Rectal smooth muscle tissue (tissue), 1 donor: ENCODE measurements around the gene NPAS2.

Experiments used
- H3K27ac ChIP-seq: one replicate; pipeline ENCODE4 v1.7.0; 2013; ENCODE audit warnings: low read depth, low read length, inconsistent platforms
- H3K27me3 ChIP-seq: one replicate; pipeline ENCODE4 v1.7.0; 2013; ENCODE audit warnings: low read length; ENCODE audit not compliant: control insufficient read depth, insufficient read depth
- H3K36me3 ChIP-seq: one replicate; pipeline ENCODE4 v1.7.0; 2013; ENCODE audit warnings: low read length; ENCODE audit not compliant: control insufficient read depth, insufficient read depth
- H3K4me1 ChIP-seq: one replicate; pipeline ENCODE4 v1.7.0; 2013; ENCODE audit warnings: low read length; ENCODE audit not compliant: control insufficient read depth, insufficient read depth
- H3K4me3 ChIP-seq: one replicate; pipeline ENCODE4 v1.7.0; 2013; ENCODE audit warnings: low read length
- H3K9ac ChIP-seq: one replicate; pipeline ENCODE4 v1.7.0; 2013; ENCODE audit warnings: low read length

Gene NPAS2

DNA sequence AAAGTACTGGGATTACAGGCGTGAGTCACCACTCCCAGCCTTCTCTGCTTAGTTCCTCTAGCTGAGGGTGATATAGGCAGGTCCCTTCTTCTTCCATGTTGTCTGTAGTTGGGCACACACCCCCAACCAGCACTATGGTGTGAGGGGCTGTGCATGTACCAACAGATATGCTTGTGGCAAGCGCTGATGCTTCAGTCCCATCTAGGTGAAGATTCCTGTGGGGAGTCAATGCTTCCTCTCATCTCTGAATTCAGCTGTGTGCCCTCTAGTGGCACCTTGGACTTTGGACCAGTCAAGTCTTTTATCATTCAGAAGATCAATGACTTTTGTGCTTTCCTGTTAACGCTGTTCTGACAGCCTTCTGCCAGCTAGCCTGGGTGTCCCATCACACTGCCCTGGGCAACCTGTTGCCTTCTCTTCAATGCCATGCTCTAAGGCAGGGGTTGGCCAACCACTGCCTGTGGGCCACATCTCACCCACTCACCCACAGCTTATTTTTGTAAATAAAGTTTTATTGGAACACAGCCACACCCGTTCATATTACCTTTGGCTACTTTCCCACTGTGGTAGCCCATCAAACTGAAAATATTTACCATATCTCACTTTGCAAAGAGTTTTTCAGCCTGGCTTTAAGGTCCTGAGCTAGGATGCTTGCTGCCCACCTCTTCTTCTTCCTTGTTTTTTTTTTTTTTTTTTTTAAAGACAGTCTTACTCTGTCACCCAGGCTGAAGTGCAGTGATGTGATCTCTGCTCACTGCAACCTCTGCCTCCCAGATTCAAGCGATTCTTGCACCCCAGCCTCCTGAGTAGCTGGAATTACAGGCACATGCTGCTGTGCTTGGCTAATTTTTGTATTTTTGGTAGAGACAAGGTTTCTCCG, 51.0 kb downstream of the NPAS2 start:
- H3K36me3 ChIP-seq = no peaks in the 10 kb centered on the region
- H3K4me1 ChIP-seq = no peaks in the 10 kb centered on the region
- H3K4me3 ChIP-seq = no peak overlapping the region
- H3K27me3 ChIP-seq = no peaks in the 10 kb centered on the region
- H3K27ac ChIP-seq = no peak overlapping the region
- no peak overlapping the region for H3K9ac ChIP-seq

DNA sequence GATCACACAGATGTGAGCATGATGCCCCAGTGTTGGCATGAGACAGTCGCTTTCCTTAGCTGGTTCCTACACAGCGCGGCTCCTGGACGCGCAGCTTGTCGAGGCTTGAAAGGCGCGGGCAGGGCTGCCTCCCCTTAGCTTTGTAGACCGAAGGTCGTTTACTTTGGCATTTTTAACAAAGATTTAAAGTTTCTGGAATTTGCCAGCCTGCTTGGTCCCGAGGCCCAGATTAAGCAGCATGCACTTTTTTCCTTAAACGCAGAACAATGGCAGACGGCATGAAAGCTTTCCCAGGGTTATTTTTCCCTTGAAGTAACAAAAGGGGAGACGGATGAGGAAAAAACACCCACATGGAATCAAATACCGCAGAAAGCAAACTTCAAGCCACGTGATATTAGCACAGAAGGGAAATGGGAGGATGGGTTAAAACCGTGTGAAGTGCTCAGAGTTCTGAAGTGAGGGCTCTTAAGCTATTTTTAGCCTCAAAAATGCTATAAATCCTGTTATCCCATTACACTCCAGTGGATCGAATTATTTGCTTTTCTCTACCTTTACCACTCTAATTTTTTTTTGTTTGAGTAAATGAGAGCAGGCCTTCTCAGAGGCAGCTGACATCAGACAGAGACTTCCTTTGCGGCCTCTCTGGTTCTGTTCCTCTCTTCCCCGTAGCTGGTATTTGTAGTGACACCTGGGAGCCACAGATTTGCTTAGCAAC, 55.7 kb downstream of the NPAS2 start:
- H3K4me1 ChIP-seq = peaks cover 12% of the 10 kb centered on the region
- H3K27me3 ChIP-seq = no peaks in the 10 kb centered on the region
- no peak overlapping the region for H3K27ac ChIP-seq
- no peak overlapping the region for H3K9ac ChIP-seq
- no peaks in the 10 kb centered on the region for H3K36me3 ChIP-seq
- no peak overlapping the region for H3K4me3 ChIP-seq

DNA sequence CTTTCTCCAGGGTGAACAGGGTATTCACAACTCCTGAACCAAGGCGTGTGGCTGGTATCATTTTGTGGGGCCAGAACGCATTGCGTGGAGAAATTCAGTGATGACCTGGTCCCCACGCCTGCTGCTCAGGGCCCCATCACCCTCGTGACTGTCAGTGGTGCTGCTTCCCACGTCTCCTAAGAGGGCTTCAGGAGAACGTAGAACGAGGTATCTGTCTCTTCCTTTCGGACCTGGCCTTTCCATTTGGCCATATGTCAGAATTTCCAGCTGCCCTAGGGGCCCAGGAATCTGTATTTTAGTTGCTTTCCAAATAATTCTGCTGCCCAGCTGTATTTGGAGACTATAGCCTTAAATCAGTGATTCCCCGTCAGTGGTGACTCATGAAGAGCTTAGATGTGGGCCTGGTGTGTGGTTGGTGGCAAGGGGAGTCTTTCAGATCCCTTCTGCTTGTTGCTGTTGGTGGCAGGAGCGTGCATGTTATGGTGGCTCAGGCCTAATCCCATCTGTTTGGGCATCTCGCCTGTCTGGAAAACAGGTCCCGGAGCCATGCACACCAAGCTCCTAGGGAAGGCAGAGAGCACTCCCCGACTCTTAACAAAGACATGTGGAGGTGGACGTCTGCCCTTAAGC, 56.4 kb downstream of the NPAS2 start:
- H3K27ac ChIP-seq = no peak overlapping the region
- no peak overlapping the region for H3K9ac ChIP-seq
- no peak overlapping the region for H3K4me3 ChIP-seq
- no peaks in the 10 kb centered on the region for H3K36me3 ChIP-seq
- H3K27me3 ChIP-seq = no peaks in the 10 kb centered on the region
- peaks cover 12% of the 10 kb centered on the region for H3K4me1 ChIP-seq

DNA sequence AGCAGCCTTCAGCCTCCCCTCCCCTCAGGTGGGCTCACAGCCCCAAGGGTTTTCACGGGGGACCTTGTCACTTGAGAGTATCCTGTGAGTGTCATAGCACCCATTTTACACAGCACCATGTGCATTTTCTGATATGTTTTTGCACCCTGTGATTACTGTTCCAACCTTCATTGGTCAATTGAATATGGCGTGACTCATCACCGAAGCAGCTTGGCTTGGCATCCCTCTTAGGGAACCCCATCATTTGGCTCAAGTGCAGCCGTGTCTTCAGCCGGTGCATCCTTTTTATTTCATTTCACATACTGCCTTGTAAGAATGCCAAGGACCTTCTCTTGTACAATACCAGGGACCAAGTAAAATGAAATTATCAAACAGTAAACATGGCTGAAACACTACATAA, 57.6 kb downstream of the NPAS2 start:
- no peak overlapping the region for H3K4me3 ChIP-seq
- no peak overlapping the region for H3K9ac ChIP-seq
- no peaks in the 10 kb centered on the region for H3K36me3 ChIP-seq
- no peaks in the 10 kb centered on the region for H3K27me3 ChIP-seq
- H3K4me1 ChIP-seq = peaks cover 12% of the 10 kb centered on the region
- H3K27ac ChIP-seq = peak overlapping the region; percentile 38

DNA sequence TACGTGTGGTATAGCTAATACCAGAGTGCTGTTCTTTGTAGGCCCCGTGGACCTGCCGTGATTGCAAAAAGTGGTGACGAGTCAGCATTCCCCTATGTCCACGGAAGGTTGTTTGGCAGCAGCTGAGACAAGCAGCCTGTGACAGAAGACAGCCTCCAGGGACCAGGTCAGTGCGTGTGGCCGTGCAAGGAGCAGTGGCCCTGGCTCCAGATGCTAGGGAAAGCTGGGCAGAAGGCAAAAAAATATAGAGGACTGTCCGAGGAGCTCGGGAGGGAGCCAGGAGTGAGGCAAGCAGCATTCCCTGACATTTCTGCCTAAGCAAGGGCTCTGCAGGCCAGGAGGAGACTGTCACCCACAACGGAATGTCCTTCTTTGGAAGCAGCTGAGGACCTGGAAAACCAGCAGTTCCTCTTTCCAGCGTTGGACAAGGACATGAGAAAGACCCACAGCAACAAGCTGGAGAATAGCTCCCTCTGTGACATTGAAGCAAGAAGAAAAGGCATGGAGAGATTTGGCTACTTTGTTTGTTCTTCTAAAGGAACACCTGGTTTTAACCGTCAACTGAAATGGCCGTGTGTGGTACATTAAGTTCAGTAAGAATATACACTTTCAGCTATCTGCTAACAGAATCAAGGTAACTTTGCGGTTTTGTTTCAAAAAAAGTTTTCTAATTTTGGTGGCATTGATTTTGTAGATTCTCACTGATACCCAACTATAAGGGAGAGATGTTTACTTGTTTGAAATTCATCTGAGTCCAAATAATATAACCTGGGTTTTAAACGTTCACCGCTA, 58.3 kb downstream of the NPAS2 start:
- H3K27me3 ChIP-seq = no peaks in the 10 kb centered on the region
- H3K36me3 ChIP-seq = no peaks in the 10 kb centered on the region
- peaks cover 12% of the 10 kb centered on the region for H3K4me1 ChIP-seq
- no peak overlapping the region for H3K9ac ChIP-seq
- H3K27ac ChIP-seq = peak overlapping the region; percentile 38
- no peak overlapping the region for H3K4me3 ChIP-seq

DNA sequence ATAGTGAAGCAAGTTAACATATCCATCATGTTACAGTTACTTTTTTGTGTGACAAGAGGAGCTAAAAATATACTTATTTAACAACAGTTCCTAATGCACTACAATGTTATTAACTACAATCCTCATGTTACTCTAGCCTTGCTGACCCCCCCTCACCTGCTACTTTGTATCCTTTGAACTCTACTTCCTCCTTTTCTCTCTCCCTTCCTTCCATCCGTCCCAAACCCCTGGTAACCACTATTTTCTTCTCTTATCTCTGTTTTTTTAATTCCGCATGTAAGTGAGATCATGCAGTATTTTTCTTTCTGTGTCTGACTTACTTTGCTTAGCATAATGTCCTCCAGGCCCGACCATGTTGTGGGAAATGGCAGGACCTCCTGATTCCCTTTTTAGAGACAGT, 59.4 kb downstream of the NPAS2 start:
- Histone ChIP-seq H3K36me3 (no peaks in the 10 kb centered on the region), H3K27me3 (no peaks in the 10 kb centered on the region), H3K4me3 (no peak overlapping the region), H3K27ac (no peak overlapping the region), H3K9ac (no peak overlapping the region), H3K4me1 (peaks cover 12% of the 10 kb centered on the region)

DNA sequence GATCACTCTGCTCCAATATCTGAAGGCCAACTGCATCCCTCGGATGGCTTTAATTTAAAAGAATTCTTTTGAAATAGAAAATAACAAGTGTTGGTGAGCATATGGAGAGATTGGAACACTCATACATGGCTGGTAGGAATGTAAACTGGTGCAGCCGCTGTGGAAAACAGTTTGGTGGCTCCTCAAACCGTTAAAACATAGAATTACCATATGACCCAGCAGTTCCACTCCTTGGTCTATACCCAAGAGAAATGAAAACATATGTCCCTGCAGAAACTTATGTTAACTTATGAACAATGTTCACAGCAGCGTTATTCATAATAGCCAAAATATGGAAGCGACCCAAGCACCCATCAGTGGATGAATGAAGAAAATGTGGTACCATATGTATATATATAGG, 60.1 kb downstream of the NPAS2 start:
- Histone ChIP-seq H3K27me3 (no peaks in the 10 kb centered on the region), H3K9ac (no peak overlapping the region), H3K27ac (no peak overlapping the region), H3K4me3 (no peak overlapping the region), H3K4me1 (peaks cover 12% of the 10 kb centered on the region), H3K36me3 (no peaks in the 10 kb centered on the region)

DNA sequence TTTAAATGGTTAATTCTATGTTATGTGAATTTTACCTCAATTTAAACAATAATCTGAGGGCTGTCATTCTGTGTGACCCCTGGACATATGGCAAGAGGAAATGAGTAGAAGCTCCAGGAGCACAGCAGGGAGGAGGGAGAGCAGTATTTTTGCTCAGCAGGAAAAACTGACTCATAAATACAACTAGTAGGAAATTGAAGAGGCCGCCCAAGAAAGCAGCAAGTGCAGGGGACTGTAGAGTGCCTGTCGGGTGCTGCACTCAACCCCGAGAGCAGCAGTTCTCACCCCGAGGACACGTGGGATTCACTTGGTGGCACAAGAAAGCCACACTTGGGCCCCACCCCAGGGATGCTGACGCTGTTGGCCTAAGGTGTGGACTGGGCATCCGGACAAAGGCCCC, 60.8 kb downstream of the NPAS2 start:
- no peaks in the 10 kb centered on the region for H3K36me3 ChIP-seq
- peaks cover 12% of the 10 kb centered on the region for H3K4me1 ChIP-seq
- H3K9ac ChIP-seq = no peak overlapping the region
- no peak overlapping the region for H3K4me3 ChIP-seq
- H3K27ac ChIP-seq = no peak overlapping the region
- H3K27me3 ChIP-seq = no peaks in the 10 kb centered on the region

DNA sequence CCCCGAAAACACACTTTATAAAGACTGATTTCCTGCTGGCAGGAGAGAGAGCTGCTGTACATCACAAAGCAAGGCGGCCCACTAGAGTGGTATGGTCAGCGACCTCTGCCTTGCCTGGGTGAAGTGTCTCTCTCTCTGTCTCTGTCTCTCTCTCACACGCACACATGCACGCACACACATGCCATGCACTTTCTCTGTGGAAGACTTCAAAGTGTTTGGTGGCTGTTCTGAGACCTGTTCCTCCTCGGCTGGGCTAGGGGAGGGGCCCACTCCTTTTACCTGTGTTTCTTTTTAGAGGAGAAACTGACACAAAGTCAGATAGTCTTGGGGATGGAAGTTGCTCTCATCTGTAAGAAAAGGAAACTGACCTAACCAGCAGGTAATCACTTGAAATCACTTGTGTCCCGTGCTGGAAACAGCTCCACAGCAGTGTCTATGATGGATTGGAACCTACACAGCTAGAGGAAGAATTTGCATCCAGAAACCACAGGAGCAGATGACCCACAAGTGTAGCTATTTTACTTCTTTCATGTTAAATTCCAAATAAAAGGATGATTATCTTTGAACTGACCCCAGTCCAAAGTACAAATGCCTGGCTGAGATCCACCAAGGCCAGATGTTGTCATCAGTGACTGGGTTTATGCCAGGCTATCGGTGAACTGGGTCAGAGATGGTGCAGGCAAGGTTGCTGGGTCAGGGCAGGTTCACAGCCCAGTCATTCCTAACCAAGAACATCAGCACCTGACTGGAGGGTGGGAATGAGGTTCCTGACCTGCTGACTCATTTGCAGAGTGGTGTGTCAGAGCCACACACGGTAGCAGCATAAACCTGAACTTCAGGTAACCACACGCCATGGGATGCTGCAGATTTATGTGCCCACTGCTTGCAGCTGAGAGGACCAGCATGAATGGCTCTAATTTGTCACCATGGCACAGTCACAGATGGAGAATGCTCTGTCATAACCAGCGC, 63.0 kb downstream of the NPAS2 start:
- Histone ChIP-seq H3K27ac (no peak overlapping the region), H3K4me3 (no peak overlapping the region), H3K9ac (no peak overlapping the region), H3K4me1 (peaks cover 11% of the 10 kb centered on the region), H3K36me3 (no peaks in the 10 kb centered on the region), H3K27me3 (no peaks in the 10 kb centered on the region)

DNA sequence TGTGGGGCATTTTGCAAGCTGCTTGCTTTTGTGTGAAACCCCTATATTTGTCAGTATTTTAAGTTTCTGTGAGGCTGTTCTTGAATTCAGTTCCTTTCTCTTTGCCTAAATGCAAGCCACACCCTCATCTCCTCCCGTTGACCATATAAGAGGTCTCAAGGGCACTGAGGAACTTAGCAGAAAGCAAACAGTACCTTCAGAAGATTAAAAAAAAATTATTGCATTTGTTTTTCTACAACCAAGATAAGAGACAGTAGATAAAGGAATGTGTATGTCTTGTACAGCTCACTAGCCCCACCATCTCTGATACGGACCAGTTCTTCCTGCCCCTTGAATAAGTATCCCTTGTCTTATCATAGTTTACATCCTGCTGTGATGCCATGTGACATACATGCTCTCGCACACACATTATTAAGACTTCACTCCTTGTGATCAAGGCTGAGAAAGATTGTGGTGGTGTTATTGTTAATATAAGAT, 64.2 kb downstream of the NPAS2 start:
- H3K4me1 ChIP-seq = peaks cover 6% of the 10 kb centered on the region
- no peak overlapping the region for H3K9ac ChIP-seq
- H3K27me3 ChIP-seq = no peaks in the 10 kb centered on the region
- no peaks in the 10 kb centered on the region for H3K36me3 ChIP-seq
- H3K4me3 ChIP-seq = no peak overlapping the region
- no peak overlapping the region for H3K27ac ChIP-seq

DNA sequence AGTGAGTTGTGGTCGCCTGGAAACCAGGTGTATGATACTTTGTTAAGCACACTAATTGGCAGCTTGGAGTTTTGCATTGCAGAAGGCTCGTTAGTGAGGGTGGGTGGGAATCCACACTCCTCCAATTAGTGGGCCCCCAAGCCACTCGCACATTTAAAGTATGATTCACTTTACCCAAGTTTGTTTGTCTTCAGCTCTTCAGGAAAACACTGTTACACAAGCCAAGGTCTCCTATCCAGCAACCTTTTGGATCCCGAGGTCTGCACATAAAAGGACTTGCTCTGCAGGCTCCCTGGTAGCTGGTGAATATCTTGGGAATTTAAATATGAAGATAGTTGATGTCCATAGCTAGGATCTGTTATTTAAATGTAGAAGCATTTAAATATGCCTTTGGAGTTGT, 66.1 kb downstream of the NPAS2 start:
- H3K27ac ChIP-seq = no peak overlapping the region
- no peak overlapping the region for H3K9ac ChIP-seq
- no peak overlapping the region for H3K4me3 ChIP-seq
- peaks cover 6% of the 10 kb centered on the region for H3K4me1 ChIP-seq
- H3K27me3 ChIP-seq = no peaks in the 10 kb centered on the region
- H3K36me3 ChIP-seq = no peaks in the 10 kb centered on the region
